Endodermal cell (in vitro differentiated cells): ENCODE results near the gene SPRR3. TPM values are rescaled to one million over a fixed set of nuclear protein-coding genes. Genes with fewer than 3 reads are reported as not detected.

Experiments used
- DNase-seq: peaks from one replicate; pipeline ENCODE4 v3.0.0-alpha.2; 2017
- H3K27ac ChIP-seq: 2 replicates; pipeline ENCODE4 v1.5.1; 2013; ENCODE audit warnings: mild to moderate bottlenecking, low read depth, low read length, moderate library complexity
- H3K27me3 ChIP-seq: 2 replicates; pipeline ENCODE4 v1.6.1; 2013; ENCODE audit warnings: mild to moderate bottlenecking, low read length, moderate library complexity; ENCODE audit not compliant: insufficient read depth, control insufficient read depth, poor library complexity, severe bottlenecking
- H3K36me3 ChIP-seq: 2 replicates; pipeline ENCODE4 v1.7.0; 2013; ENCODE audit warnings: mild to moderate bottlenecking, low read length, moderate library complexity; ENCODE audit not compliant: control insufficient read depth, insufficient read depth
- H3K4me1 ChIP-seq: one replicate; pipeline ENCODE4 v1.7.0; 2013; ENCODE audit warnings: low read length; ENCODE audit not compliant: control insufficient read depth, insufficient read depth
- H3K4me3 ChIP-seq: 2 replicates; pipeline ENCODE4 v1.5.1; 2013; ENCODE audit warnings: mild to moderate bottlenecking, low read length, moderate library complexity
- H3K9ac ChIP-seq: 2 replicates; pipeline ENCODE4 v1.6.1; 2013; ENCODE audit warnings: mild to moderate bottlenecking, low read length, moderate library complexity; ENCODE audit not compliant: poor library complexity, severe bottlenecking; ENCODE audit errors: extremely low read depth
- H3K9me3 ChIP-seq: 2 replicates; pipeline ENCODE4 v1.6.1; 2013; ENCODE audit warnings: mild to moderate bottlenecking, low read length, moderate library complexity; ENCODE audit not compliant: control insufficient read depth
- H3K27ac Mint-ChIP-seq: 2 replicates; pipeline ENCODE4 v1.8.0; 2020; ENCODE audit warnings: mixed read lengths
- H3K27me3 Mint-ChIP-seq: 2 replicates; pipeline ENCODE4 v1.8.0; 2021; ENCODE audit warnings: mild to moderate bottlenecking, mixed read lengths; ENCODE audit not compliant: insufficient read depth
- H3K36me3 Mint-ChIP-seq: 2 replicates; pipeline ENCODE4 v1.8.0; 2020; ENCODE audit warnings: low read depth, mixed read lengths
- H3K4me1 Mint-ChIP-seq: 2 replicates; pipeline ENCODE4 v1.8.0; 2020; ENCODE audit warnings: mixed read lengths
- H3K4me3 Mint-ChIP-seq: 2 replicates; pipeline ENCODE4 v1.8.0; 2020; ENCODE audit warnings: mild to moderate bottlenecking, moderate library complexity, mixed read lengths
- H3K9me3 Mint-ChIP-seq: 2 replicates; pipeline ENCODE4 v1.8.0; 2020; ENCODE audit warnings: mild to moderate bottlenecking, mixed read lengths
- CTCF ChIP-seq: fragments of 200-600 bp; sonication (generic); conservative IDR thresholded peaks from 2 replicates; pipeline ENCODE4 v1.5.0; 2021; ENCODE audit warnings: antibody characterized with exemption, mild to moderate bottlenecking
- WGBS, 2 experiments: methylation state at CpG; one replicate each; pipeline versions ENCODE4 v1.1.5 to v1.1.7; 2013; ENCODE audit warnings: missing lambda C conversion rate in 2 of 2, mixed read lengths in 1 of 2; ENCODE audit not compliant: insufficient coverage in 1 of 2, insufficient read length in 1 of 2; 5-methylcytosine and 5-hydroxymethylcytosine counted together
- total RNA-seq, 2 donors: library from RNA; stranded (reverse); fragmentation: NEBNext Ultra II Directional in 1 of 2; extraction: Animal tissue kit (Norgen Biotek cat#: 25700) in 1 of 2; gene quantifications; 2 replicates in 1 of 2; 3 replicates in 1 of 2; pipeline ENCODE4 v1.2.1, GENCODE V29; 2021

SPRR3 gene
- total RNA-seq, 2 donors from 2014 or later: not detected

- Mint-ChIP-seq H3K27ac (no peak overlapping the region), H3K4me3 (no peak overlapping the region), H3K27me3 (no peaks in the 10 kb centered on the region), H3K4me1 (no peaks in the 10 kb centered on the region), H3K36me3 (no peaks in the 10 kb centered on the region), H3K9me3 (peaks cover 49% of the 10 kb centered on the region)
- Histone ChIP-seq H3K36me3 (no peaks in the 10 kb centered on the region), H3K27ac (no peak overlapping the region), H3K9ac (no peak overlapping the region), H3K27me3 (no peaks in the 10 kb centered on the region), H3K4me1 (no peaks in the 10 kb centered on the region), H3K9me3 (peaks cover 30% of the 10 kb centered on the region), H3K4me3 (no peak overlapping the region)
- no peak for TF ChIP-seq CTCF
- WGBS, 2 experiments: 73 to 96% methylated on average over 3 of the region's 3 CpGs
- no peak for DNase-seq
Measured at GRCh38 chr1:152957561-152957960, 44.0 kb upstream of the SPRR3 start.

GRCh38 chr1:152959273-152959672, 42.3 kb upstream of the SPRR3 start:
- Histone ChIP-seq H3K36me3 (no peaks in the 10 kb centered on the region), H3K9me3 (peaks cover 35% of the 10 kb centered on the region), H3K27ac (no peak overlapping the region), H3K4me1 (no peaks in the 10 kb centered on the region), H3K27me3 (no peaks in the 10 kb centered on the region), H3K4me3 (no peak overlapping the region), H3K9ac (no peak overlapping the region)
- 47% methylated on average over 1 of the region's 3 CpGs; no CpG with 5 or more reads in 1 of the 2 experiments for WGBS, 2 experiments
- Mint-ChIP-seq H3K27ac (no peak overlapping the region), H3K9me3 (peaks cover 38% of the 10 kb centered on the region), H3K36me3 (no peaks in the 10 kb centered on the region), H3K4me1 (peaks cover 1% of the 10 kb centered on the region), H3K4me3 (no peak overlapping the region), H3K27me3 (no peaks in the 10 kb centered on the region)
- no peak for TF ChIP-seq CTCF
- no peak for DNase-seq

DNA sequence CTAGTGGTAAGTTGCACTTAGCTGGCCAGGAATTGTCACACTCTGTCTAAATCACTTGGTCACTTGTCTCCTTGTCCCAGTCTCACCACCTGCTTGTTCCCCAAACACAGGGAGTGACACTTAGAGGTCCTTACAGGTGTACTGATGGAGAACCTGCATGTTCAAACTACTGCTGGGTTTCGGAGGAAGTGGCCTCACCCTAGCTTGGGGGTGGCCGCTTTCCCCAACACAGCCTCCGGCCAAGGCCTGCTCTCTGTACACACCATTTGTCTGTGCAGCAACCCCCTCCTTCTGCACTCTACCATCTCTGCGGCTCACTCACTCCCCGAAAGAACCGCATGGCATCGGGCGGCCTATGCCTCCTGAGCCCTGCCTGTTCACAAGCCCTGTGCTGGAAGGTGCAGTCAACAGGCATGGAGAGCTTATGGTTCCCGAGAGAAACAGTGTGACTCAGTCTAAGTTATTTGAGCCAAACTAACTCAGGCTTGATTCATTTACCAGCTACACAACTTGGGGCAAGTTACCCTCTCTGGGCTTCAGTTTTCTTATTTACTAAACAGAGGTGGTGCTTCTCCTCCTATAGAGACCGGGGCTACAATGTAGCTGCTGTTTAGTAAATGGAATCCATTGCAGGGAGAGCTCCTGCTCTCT, 41.6 kb upstream of the SPRR3 start:
- WGBS, 2 experiments: 84 to 90% methylated on average over 5 to 10 of the region's 10 CpGs
- no peak overlapping the region for H3K9ac ChIP-seq
- H3K27ac ChIP-seq: no peak overlapping the region
- DNase-seq: no peak
- H3K27me3 ChIP-seq: no peaks in the 10 kb centered on the region
- H3K4me3 ChIP-seq: no peak overlapping the region
- H3K4me3 Mint-ChIP-seq: no peak overlapping the region
- H3K9me3 Mint-ChIP-seq: peaks cover 40% of the 10 kb centered on the region
- H3K4me1 Mint-ChIP-seq: peaks cover 1% of the 10 kb centered on the region
- H3K4me1 ChIP-seq: no peaks in the 10 kb centered on the region
- no peaks in the 10 kb centered on the region for H3K36me3 Mint-ChIP-seq
- no peaks in the 10 kb centered on the region for H3K27me3 Mint-ChIP-seq
- no peaks in the 10 kb centered on the region for H3K36me3 ChIP-seq
- TF ChIP-seq CTCF: no peak
- H3K27ac Mint-ChIP-seq: no peak overlapping the region
- peaks cover 33% of the 10 kb centered on the region for H3K9me3 ChIP-seq
